Brain microvascular endothelial cell (primary cell): ENCODE measurements around the gene TMEM266.

Source experiments
- DNase-seq: peaks from one replicate; pipeline ENCODE4 v3.0.0-alpha.2; 2020
- H3K27ac ChIP-seq: fragments of 250-450 bp; sonication (Bioruptor Pico); 2 replicates; pipeline ENCODE4 v1.5.1; 2020; ENCODE audit warnings: mild to moderate bottlenecking, moderate library complexity
- H3K27me3 ChIP-seq: fragments of 250-450 bp; sonication (Bioruptor Pico); replicated peaks from 2 replicates; pipeline ENCODE4 v1.5.1; 2020; ENCODE audit warnings: mild to moderate bottlenecking
- H3K36me3 ChIP-seq: fragments of 250-450 bp; sonication (Bioruptor Pico); replicated peaks from 2 replicates; pipeline ENCODE4 v1.5.1; 2020; ENCODE audit warnings: mild to moderate bottlenecking
- H3K4me3 ChIP-seq: 2 replicates; pipeline ENCODE4 v1.5.1; 2011; ENCODE audit warnings: low read depth, mild to moderate bottlenecking, control low read depth, low read length, moderate library complexity
- in situ Hi-C: cut with HindIII; loops from 2 replicates; pipeline ENCODE4 v1.10.0; 2017; ENCODE audit warnings: low sequenced_read_pairs, low pct_ligation_motif_present
- TF ChIP-seq, protein P1 (sequence below): IDR thresholded peaks from 2 replicates; pipeline ENCODE4 v1.5.1; 2011; ENCODE audit warnings: low read depth, mild to moderate bottlenecking, moderate library complexity, low read length, control low read depth, inconsistent platforms; ENCODE audit errors: missing control alignments

The TMEM266 gene

DNA sequence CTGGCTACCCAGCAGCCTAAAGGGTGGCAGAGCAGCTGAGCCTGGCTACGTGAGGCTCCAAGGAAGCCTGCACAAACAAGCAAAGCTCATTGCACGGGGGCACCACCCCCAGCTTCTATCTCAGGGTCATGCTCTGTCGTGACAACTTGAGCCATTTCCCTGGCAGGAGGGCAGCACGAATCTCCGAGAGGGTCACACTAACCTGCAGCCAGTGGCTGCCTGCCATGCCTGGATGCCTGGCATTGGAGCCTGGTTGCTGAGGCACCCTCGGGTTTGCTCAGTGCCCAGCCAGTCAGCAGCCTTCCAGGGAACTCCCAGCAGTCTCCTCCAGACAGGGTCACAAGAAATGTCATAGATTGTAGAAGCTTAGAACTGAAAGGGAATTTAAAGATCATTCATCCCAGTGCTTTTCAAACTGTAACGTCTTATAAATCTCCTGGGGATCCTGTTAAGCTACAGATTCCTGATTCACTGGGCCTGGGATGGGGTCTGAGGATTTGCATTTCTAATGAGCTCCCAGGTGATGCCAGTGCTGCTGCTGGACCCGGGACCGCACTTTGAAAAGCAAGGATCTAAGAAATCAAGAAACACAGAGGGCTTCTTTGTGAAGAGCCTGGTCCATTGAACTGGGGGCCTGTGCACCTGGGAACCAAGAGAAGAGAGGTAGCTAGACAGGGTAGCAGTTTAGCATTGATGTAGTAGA is 48.4 kb downstream of the TMEM266 start:
- DNase-seq, result no peak
- in situ Hi-C loops, result no loop called here
- no peak overlapping the region for H3K4me3 ChIP-seq
- no peaks in the 10 kb centered on the region for H3K27me3 ChIP-seq
- H3K27ac ChIP-seq, result no peak overlapping the region
- TF ChIP-seq, protein P1, sequence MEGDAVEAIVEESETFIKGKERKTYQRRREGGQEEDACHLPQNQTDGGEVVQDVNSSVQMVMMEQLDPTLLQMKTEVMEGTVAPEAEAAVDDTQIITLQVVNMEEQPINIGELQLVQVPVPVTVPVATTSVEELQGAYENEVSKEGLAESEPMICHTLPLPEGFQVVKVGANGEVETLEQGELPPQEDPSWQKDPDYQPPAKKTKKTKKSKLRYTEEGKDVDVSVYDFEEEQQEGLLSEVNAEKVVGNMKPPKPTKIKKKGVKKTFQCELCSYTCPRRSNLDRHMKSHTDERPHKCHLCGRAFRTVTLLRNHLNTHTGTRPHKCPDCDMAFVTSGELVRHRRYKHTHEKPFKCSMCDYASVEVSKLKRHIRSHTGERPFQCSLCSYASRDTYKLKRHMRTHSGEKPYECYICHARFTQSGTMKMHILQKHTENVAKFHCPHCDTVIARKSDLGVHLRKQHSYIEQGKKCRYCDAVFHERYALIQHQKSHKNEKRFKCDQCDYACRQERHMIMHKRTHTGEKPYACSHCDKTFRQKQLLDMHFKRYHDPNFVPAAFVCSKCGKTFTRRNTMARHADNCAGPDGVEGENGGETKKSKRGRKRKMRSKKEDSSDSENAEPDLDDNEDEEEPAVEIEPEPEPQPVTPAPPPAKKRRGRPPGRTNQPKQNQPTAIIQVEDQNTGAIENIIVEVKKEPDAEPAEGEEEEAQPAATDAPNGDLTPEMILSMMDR, result no peak
- no peaks in the 10 kb centered on the region for H3K36me3 ChIP-seq

DNA sequence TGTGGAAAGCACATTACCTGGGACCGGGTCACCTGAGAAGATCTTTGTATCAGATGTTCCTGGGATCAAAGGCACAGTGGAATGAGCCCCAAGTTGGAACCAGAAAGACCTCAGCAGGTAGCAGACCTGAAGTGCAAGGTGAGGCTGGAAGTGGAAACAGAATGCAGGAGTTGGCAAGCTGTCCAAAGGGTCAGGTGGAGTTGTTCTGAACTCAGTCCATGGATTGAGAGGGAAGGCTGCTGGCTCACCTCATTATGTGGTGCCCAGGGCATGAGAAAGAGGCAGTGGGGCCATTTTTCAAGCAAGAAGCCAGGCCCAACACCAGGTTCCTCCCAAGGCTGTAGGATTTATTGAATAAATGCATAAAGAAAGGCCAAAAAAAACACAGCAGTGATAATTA is 49.3 kb downstream of the TMEM266 start:
- Histone ChIP-seq H3K36me3 (no peaks in the 10 kb centered on the region), H3K27ac (no peak overlapping the region), H3K4me3 (no peak overlapping the region), H3K27me3 (no peaks in the 10 kb centered on the region)
- TF ChIP-seq, protein P1, result no peak
- no peak for DNase-seq
- in situ Hi-C loops, result no loop called here

DNA sequence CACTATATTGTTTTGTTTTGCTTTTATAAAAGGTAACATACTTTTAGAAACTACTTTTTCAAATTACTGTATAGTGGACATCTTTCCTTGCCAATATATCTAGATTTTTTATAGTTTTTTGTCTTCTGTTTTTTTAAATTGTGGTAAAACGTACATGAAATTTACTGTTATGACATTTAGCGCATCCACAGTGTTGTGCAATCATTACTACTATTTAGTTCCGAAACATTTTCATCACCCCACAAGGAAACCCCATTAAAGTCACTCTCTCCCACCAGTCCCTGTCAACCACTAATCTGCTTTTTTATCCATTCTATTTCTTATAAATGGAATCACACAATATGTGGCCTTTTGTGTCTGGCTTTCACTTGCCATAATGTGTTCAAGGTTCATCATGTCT is 54.8 kb downstream of the TMEM266 start:
- in situ Hi-C loops, result no loop called here
- Histone ChIP-seq H3K36me3 (no peaks in the 10 kb centered on the region), H3K27ac (no peak overlapping the region), H3K4me3 (no peak overlapping the region), H3K27me3 (no peaks in the 10 kb centered on the region)
- TF ChIP-seq, protein P1, result no peak
- DNase-seq, result no peak

DNA sequence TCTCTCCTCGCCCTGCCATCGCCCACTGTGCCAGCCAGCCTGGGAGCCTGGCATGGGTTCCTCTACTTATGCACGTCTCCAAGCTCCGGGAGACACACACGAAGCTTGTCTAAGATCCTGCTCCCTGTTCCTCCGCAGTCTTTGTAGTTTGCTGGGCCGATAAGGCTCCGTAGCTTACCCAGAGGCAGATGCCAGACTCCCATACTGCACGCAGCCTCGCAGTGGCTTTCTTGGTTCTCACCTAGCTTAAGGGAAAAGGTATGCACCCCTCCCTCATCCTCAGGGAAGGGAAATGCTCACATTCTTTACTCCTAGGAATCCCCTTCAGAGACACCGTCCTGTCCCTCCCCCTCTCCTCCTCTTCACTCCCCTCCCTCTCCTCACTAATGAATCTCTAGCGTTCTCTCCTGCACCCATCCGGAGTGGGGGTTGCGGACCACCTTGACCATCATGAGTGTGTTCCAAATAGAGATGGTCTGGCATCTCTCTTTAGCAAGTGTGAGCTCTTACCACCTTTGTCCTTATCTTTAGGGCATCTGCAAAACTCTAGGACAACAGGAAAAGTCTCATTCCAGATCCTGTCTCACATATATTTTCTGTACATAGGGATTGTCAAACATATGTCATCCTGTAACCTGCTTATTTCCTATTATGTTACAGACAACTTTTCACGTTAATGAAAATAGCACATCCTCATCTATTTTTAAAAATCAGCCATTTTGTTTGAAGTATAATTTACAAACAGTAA is 56.5 kb downstream of the TMEM266 start:
- TF ChIP-seq, protein P1, result no peak
- in situ Hi-C loops, result no loop called here
- DNase-seq, result no peak
- no peak overlapping the region for H3K4me3 ChIP-seq
- H3K36me3 ChIP-seq, result no peaks in the 10 kb centered on the region
- no peaks in the 10 kb centered on the region for H3K27me3 ChIP-seq
- H3K27ac ChIP-seq, result no peak overlapping the region

- TF ChIP-seq, protein P1, result no peak
- Histone ChIP-seq H3K27ac (no peak overlapping the region), H3K4me3 (no peak overlapping the region), H3K36me3 (no peaks in the 10 kb centered on the region), H3K27me3 (no peaks in the 10 kb centered on the region)
- no peak for DNase-seq
- in situ Hi-C loops, result no loop called here
Observed at GRCh38 chr15:76117181-76117580, 57.4 kb downstream of the TMEM266 start.
